ENCODE data around the gene PARP14.

PARP14 gene

GRCh38 chr3:122767540-122768372, 87.1 kb downstream of the PARP14 start:
- no peak for FAIRE-seq
- no peak for TF ChIP-seq CTCF (IDR thresholded peaks at IDR 0.05; ENCODE audit: insufficient read depth, missing control alignments)
- DNase-seq (ENCODE audit: insufficient read length, low spot score), result no peak

GRCh38 chr3:122770521-122771202, 90.0 kb downstream of the PARP14 start:
- FAIRE-seq (no peak), DNase-seq (ENCODE audit: insufficient read length, low spot score) (no peak)
- TF ChIP-seq CTCF (IDR thresholded peaks at IDR 0.05; ENCODE audit: insufficient read depth, missing control alignments), result no peak

GRCh38 chr3:122772827-122773226, 92.2 kb downstream of the PARP14 start:
- TF ChIP-seq CTCF (IDR thresholded peaks at IDR 0.05; ENCODE audit: insufficient read depth, missing control alignments), result no peak
- DNase-seq (ENCODE audit: insufficient read length, low spot score), result no peak
- FAIRE-seq, result no peak

- DNase-seq (ENCODE audit: insufficient read length, low spot score) (no peak), FAIRE-seq (no peak)
- no peak for TF ChIP-seq CTCF (IDR thresholded peaks at IDR 0.05; ENCODE audit: insufficient read depth, missing control alignments)
Observed at GRCh38 chr3:122773944-122774509, 93.4 kb downstream of the PARP14 start.

- no peak for DNase-seq (ENCODE audit: insufficient read length, low spot score)
- no peak for FAIRE-seq
- TF ChIP-seq CTCF (IDR thresholded peaks at IDR 0.05; ENCODE audit: insufficient read depth, missing control alignments), result no peak
Observed at GRCh38 chr3:122774564-122774963, 93.9 kb downstream of the PARP14 start.

GRCh38 chr3:122776675-122777468, 96.2 kb downstream of the PARP14 start:
- no peak for TF ChIP-seq CTCF (IDR thresholded peaks at IDR 0.05; ENCODE audit: insufficient read depth, missing control alignments)
- FAIRE-seq, result no peak
- no peak for DNase-seq (ENCODE audit: insufficient read length, low spot score)
